Measurements from ENCODE around the gene STOML1. TPM values are rescaled to one million over a fixed set of nuclear protein-coding genes. Genes with fewer than 3 reads are reported as not detected.

STOML1 gene
- total and polyA plus RNA-seq, 2 experiments from 2014 or later, result 14.2 to 21.0 TPM

- peaks cover 65% of the 10 kb centered on the region for H3K79me2 ChIP-seq
- peak overlapping the region; percentile 8 for H3K27ac ChIP-seq
- H3K4me3 ChIP-seq, result no peak overlapping the region
- no peaks in the 10 kb centered on the region for H3K36me3 ChIP-seq (replicated peaks; ENCODE audit: insufficient read depth, low read depth)
- H3K9me2 ChIP-seq (replicated peaks; ENCODE audit: insufficient read depth), result no peaks in the 10 kb centered on the region
- no peaks in the 10 kb centered on the region for H3K9me3 ChIP-seq (ENCODE audit: low read depth)
- H2AFZ ChIP-seq, result no peak overlapping the region
- no peak for DNase-seq (ENCODE audit: low spot score)
- H3K27me3 ChIP-seq, result no peaks in the 10 kb centered on the region
- H3K4me2 ChIP-seq, result no peak overlapping the region
- 78% methylated on average over 11 of the region's 11 CpGs for WGBS (ENCODE audit: low lambda C conversion rate, missing lambda C conversion rate)
- no peaks in the 10 kb centered on the region for H4K20me1 ChIP-seq (ENCODE audit: insufficient read depth, poor library complexity, severe bottlenecking)
- H3K4me1 ChIP-seq (ENCODE audit: insufficient read depth), result peaks cover 16% of the 10 kb centered on the region
- TF ChIP-seq CTCF (IDR thresholded peaks at IDR 0.05; ENCODE audit: poor library complexity) (no peak), EZH2phosphoT487 (IDR thresholded peaks at IDR 0.05; ENCODE audit: low read depth, severe bottlenecking, unreplicated experiment) (no peak)
Observed at GRCh38 chr15:74006774-74007639, 14.9 kb upstream of the STOML1 start.

- Histone ChIP-seq H2AFZ (no peak overlapping the region), H4K20me1 (ENCODE audit: insufficient read depth, poor library complexity, severe bottlenecking) (no peaks in the 10 kb centered on the region), H3K79me2 (peaks cover 65% of the 10 kb centered on the region), H3K9me3 (ENCODE audit: low read depth) (no peaks in the 10 kb centered on the region), H3K36me3 (replicated peaks; ENCODE audit: insufficient read depth, low read depth) (no peaks in the 10 kb centered on the region), H3K4me1 (ENCODE audit: insufficient read depth) (peaks cover 4% of the 10 kb centered on the region), H3K27me3 (no peaks in the 10 kb centered on the region), H3K9me2 (replicated peaks; ENCODE audit: insufficient read depth) (no peaks in the 10 kb centered on the region), H3K27ac (no peak overlapping the region), H3K4me2 (no peak overlapping the region), H3K4me3 (no peak overlapping the region)
- no peak for TF ChIP-seq EZH2phosphoT487 (IDR thresholded peaks at IDR 0.05; ENCODE audit: low read depth, severe bottlenecking, unreplicated experiment)
- no peak for TF ChIP-seq CTCF (IDR thresholded peaks at IDR 0.05; ENCODE audit: poor library complexity)
- TF ChIP-seq EZH2 (IDR thresholded peaks at IDR 0.05; ENCODE audit: borderline replicate concordance), result no peak
- 97% methylated on average over 27 of the region's 27 CpGs for WGBS (ENCODE audit: low lambda C conversion rate, missing lambda C conversion rate)
- DNase-seq (ENCODE audit: low spot score), result no peak
Observed at GRCh38 chr15:73997986-73998385, 5.9 kb upstream of the STOML1 start.

- no peak for TF ChIP-seq EZH2 (IDR thresholded peaks at IDR 0.05; ENCODE audit: borderline replicate concordance)
- no peak for TF ChIP-seq EZH2phosphoT487 (IDR thresholded peaks at IDR 0.05; ENCODE audit: low read depth, severe bottlenecking, unreplicated experiment)
- TF ChIP-seq CTCF (IDR thresholded peaks at IDR 0.05; ENCODE audit: poor library complexity), result no peak
- Histone ChIP-seq H3K79me2 (peaks cover 58% of the 10 kb centered on the region), H4K20me1 (ENCODE audit: insufficient read depth, poor library complexity, severe bottlenecking) (no peaks in the 10 kb centered on the region), H3K27ac (no peak overlapping the region), H3K36me3 (replicated peaks; ENCODE audit: insufficient read depth, low read depth) (no peaks in the 10 kb centered on the region), H3K9me2 (replicated peaks; ENCODE audit: insufficient read depth) (no peaks in the 10 kb centered on the region), H3K4me3 (no peak overlapping the region), H3K9me3 (ENCODE audit: low read depth) (no peaks in the 10 kb centered on the region), H3K4me1 (ENCODE audit: insufficient read depth) (peaks cover 4% of the 10 kb centered on the region), H2AFZ (no peak overlapping the region), H3K27me3 (no peaks in the 10 kb centered on the region), H3K4me2 (peak overlapping the region; percentile 92)
- no peak for DNase-seq (ENCODE audit: low spot score)
- WGBS (ENCODE audit: low lambda C conversion rate, missing lambda C conversion rate), result 91% methylated on average over 5 of the region's 5 CpGs
Observed at GRCh38 chr15:73996939-73997338, 4.8 kb upstream of the STOML1 start.
